Vagina (tissue), 2 donors: ENCODE results near the gene GUCD1.

ENCODE experiments used
- CTCF ChIP-seq, 3 experiments: fragments of 450-650 bp in 2 of 3; fragments of 200-600 bp in 1 of 3; sonication (generic) in 1 of 3; IDR thresholded peaks; one replicate each; pipeline ENCODE4 v1.5.1; 2017 to 2019; ENCODE audit warnings: antibody characterized with exemption in 3 of 3, mild to moderate bottlenecking in 2 of 3, moderate library complexity in 2 of 3
- POLR2A ChIP-seq, 2 donors: fragments of 450-650 bp; IDR thresholded peaks; one replicate each; pipeline ENCODE4 v1.6.1; 2017; ENCODE audit warnings: antibody characterized with exemption in 2 of 2, mild to moderate bottlenecking in 2 of 2, moderate library complexity in 2 of 2
- POLR2AphosphoS5 ChIP-seq, 2 donors: sonication (generic); formaldehyde crosslinking; IDR thresholded peaks; one replicate each; pipeline ENCODE4 v1.9.0; 2017; ENCODE audit warnings: antibody characterized with exemption in 2 of 2, mild to moderate bottlenecking in 2 of 2, low read depth in 1 of 2; ENCODE audit not compliant: insufficient read depth in 1 of 2

DNA sequence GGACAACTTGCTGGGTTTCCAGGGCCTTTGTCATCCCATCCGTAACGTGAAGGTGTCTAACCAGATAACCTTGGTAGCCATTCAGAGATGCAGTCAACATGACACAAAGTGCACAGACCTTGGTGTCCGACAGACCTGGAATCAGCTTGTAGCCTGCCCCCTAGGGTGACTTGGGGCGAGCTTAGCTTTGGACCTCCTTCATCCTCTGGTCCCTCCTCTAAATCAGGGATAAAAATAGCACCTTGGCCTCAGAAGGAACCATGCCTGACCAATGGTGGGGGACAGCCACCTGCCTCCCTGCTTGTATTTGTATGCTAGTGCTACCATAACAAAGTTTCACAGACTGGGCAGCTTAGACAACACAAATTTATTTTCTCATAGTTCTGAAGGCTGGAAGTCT, 4.5 kb upstream of the GUCD1 start:
- no peak for TF ChIP-seq POLR2AphosphoS5 (IDR thresholded peaks at IDR 0.05; ENCODE audit: insufficient read depth in 1 of 2, low read depth in 1 of 2)
- TF ChIP-seq CTCF (IDR thresholded peaks at IDR 0.05) = no peak
- no peak for TF ChIP-seq POLR2A (IDR thresholded peaks at IDR 0.05)
